ENCODE measurements around the gene TXK. TPM values are rescaled to one million over a fixed set of nuclear protein-coding genes. Genes with fewer than 3 reads are reported as not detected.

Gene TXK
- total and polyA plus RNA-seq, 2 experiments from 2014 or later = 0.14 to 0.40 TPM

- H3K36me3 Mint-ChIP-seq (ENCODE audit: low read depth) = peaks cover 57% of the 10 kb centered on the region
- TF ChIP-seq ZNF331 (CRISPR knock-in tag; IDR thresholded peaks at IDR 0.05; ENCODE audit: low read depth) = no peak
- TF ChIP-seq ZNF114 (CRISPR knock-in tag; IDR thresholded peaks at IDR 0.05) = no peak
- no peak for TF ChIP-seq REST (IDR thresholded peaks at IDR 0.05; ENCODE audit: unreplicated experiment)
- no peak for TF ChIP-seq EZH2phosphoT487 (IDR thresholded peaks at IDR 0.05; ENCODE audit: unreplicated experiment)
- TF ChIP-seq CTCF (conservative IDR thresholded peaks at IDR 0.05; ENCODE audit: low read depth in 2 of 2) = no peak
- no peak for TF ChIP-seq ETS1 (IDR thresholded peaks at IDR 0.05)
- TF ChIP-seq POLR2AphosphoS5 (IDR thresholded peaks at IDR 0.05; ENCODE audit: low read depth) = no peak
- TF ChIP-seq EZH2 (IDR thresholded peaks at IDR 0.05; ENCODE audit: low read depth, unreplicated experiment) = no peak
- no peak for TF ChIP-seq NANOG (IDR thresholded peaks at IDR 0.05; ENCODE audit: borderline replicate concordance)
- no peak for TF ChIP-seq JUNB (IDR thresholded peaks at IDR 0.05; ENCODE audit: unreplicated experiment)
- no peak for TF ChIP-seq CREB1 (CRISPR knock-in tag; IDR thresholded peaks at IDR 0.05; ENCODE audit: low read depth)
- no peak for TF ChIP-seq ZNF462 (CRISPR knock-in tag; IDR thresholded peaks at IDR 0.05)
- TF ChIP-seq STAT1 (IDR thresholded peaks at IDR 0.05; ENCODE audit: unreplicated experiment) = no peak
- H2AFZ ChIP-seq = no peak overlapping the region
These were observed 22.4 kb upstream of the TXK start for GRCh38 chr4:48156423-48156822.

More at GRCh38 chr4:48156423-48156822, 22.4 kb upstream of the TXK start:
- Mint-ChIP-seq H3K27ac (no peak overlapping the region), H3K4me1 (peaks cover 5% of the 10 kb centered on the region), H3K27me3 (ENCODE audit: insufficient read depth, low read depth, poor library complexity) (peaks cover 5% of the 10 kb centered on the region), H3K9me3 (peaks cover 26% of the 10 kb centered on the region), H3K4me3 (no peak overlapping the region)
- H3K27ac ChIP-seq (ENCODE audit: low read depth) = no peak overlapping the region
- H4K20me1 ChIP-seq (replicated peaks; ENCODE audit: insufficient read depth) = no peaks in the 10 kb centered on the region
- no peak overlapping the region for H3K4me3 ChIP-seq
- ATAC-seq (no peak), DNase-seq (ENCODE audit: low spot score) (no peak)
- no peak overlapping the region for H3K4me2 ChIP-seq
- H3K4me1 ChIP-seq (ENCODE audit: insufficient read depth) = no peaks in the 10 kb centered on the region
- no peaks in the 10 kb centered on the region; the same call in 1 of the 2 replicates for H3K9me2 ChIP-seq (ENCODE audit: insufficient read depth)
- H3K79me2 ChIP-seq (replicated peaks; ENCODE audit: insufficient read depth) = no peaks in the 10 kb centered on the region
- H3K27me3 ChIP-seq (ENCODE audit: insufficient read depth) = no peaks in the 10 kb centered on the region
- peaks cover 26% of the 10 kb centered on the region; the same call in 1 of the 2 replicates for H3K36me3 ChIP-seq (ENCODE audit: insufficient read depth)
- no peaks in the 10 kb centered on the region for H3F3A ChIP-seq (replicated peaks; ENCODE audit: low read depth)

Measured in GM23338 (cell line).